OCI-LY7 (cell line): ENCODE data around the gene GFY. TPM values are rescaled to one million over a fixed set of nuclear protein-coding genes. Genes with fewer than 3 reads are reported as not detected.
"Not testable (repeated sequence)": the region's sequence is repeated elsewhere in the genome, so short reads cannot be mapped to it uniquely, and the experiment has no call there.

Source experiments
- BruUV-seq: library from RNA; stranded (reverse); fragments of 400-500 nt; replicated peaks from 2 replicates; lab custom pipeline; 2021; lab: Mats Ljungman, UMichigan
- CTCF ChIA-PET: fragments of 300-600 bp; sonication (Branson Sonifier 250); formaldehyde crosslinking; loops from one replicate; lab custom pipeline; 2022; ENCODE audit warnings: antibody characterized with exemption; ENCODE audit not compliant: unreplicated experiment; lab: Charles Lee
- POLR2A ChIA-PET: fragments of 300-600 bp; sonication (Branson Sonifier 250); formaldehyde crosslinking; loops from one replicate; lab custom pipeline; 2022; ENCODE audit warnings: antibody characterized with exemption; lab: Charles Lee
- DNase-seq: peaks from one replicate; pipeline ENCODE4 v3.0.0-alpha.2; 2015; ENCODE audit warnings: low spot score
- H2AFZ ChIP-seq: fragments of 200-600 bp; sonication (generic), shearing (Covaris generic); 2 replicates; pipeline ENCODE4 v1.6.1; 2014; ENCODE audit warnings: mild to moderate bottlenecking, antibody characterized with exemption, low read length, moderate library complexity
- H3K27ac ChIP-seq: fragments of 200-600 bp; sonication (generic); 2 replicates; pipeline ENCODE4 v1.5.1; 2014; ENCODE audit warnings: mixed run types, low read depth, mild to moderate bottlenecking, moderate library complexity, low read length, inconsistent platforms; ENCODE audit not compliant: poor library complexity, severe bottlenecking
- H3K36me3 ChIP-seq: fragments of 200-600 bp; sonication (generic); 2 replicates; pipeline ENCODE4 v1.6.1; 2014; ENCODE audit warnings: mild to moderate bottlenecking, antibody characterized with exemption, low read length, moderate library complexity, mixed read lengths; ENCODE audit not compliant: insufficient read depth
- H3K4me1 ChIP-seq: fragments of 200-600 bp; sonication (generic); 2 replicates; pipeline ENCODE4 v1.5.1; 2014; ENCODE audit warnings: mild to moderate bottlenecking, low read length; ENCODE audit not compliant: insufficient read depth, poor library complexity, severe bottlenecking
- H3K4me2 ChIP-seq: fragments of 200-600 bp; sonication (generic); 2 replicates; pipeline ENCODE4 v1.6.1; 2014; ENCODE audit warnings: mild to moderate bottlenecking, low read length
- H3K4me3 ChIP-seq: fragments of 200-600 bp; sonication (generic); 2 replicates; pipeline ENCODE4 v1.5.1; 2014; ENCODE audit warnings: mild to moderate bottlenecking, low read depth, low read length; ENCODE audit not compliant: poor library complexity, severe bottlenecking
- H3K79me2 ChIP-seq: fragments of 200-600 bp; sonication (generic); 2 replicates; pipeline ENCODE4 v1.6.1; 2016; ENCODE audit warnings: low read depth, mild to moderate bottlenecking, low read length, moderate library complexity, mixed read lengths; ENCODE audit not compliant: insufficient read depth
- H3K9me2 ChIP-seq: fragments of 200-600 bp; sonication (generic); 2 replicates; pipeline ENCODE4 v1.6.1; 2016; ENCODE audit warnings: mild to moderate bottlenecking, low read length, mixed read lengths; ENCODE audit not compliant: insufficient read depth
- H3K9me3 ChIP-seq: fragments of 200-600 bp; sonication (generic); 2 replicates; pipeline ENCODE4 v1.6.1; 2014; ENCODE audit warnings: mild to moderate bottlenecking, mixed run types, low read length, mixed read lengths
- H4K20me1 ChIP-seq: fragments of 200-600 bp; sonication (generic); 2 replicates; pipeline ENCODE4 v1.6.1; 2014; ENCODE audit warnings: mild to moderate bottlenecking, antibody characterized with exemption, low read length, moderate library complexity, mixed read lengths; ENCODE audit not compliant: insufficient read depth
- EZH2phosphoT487 ChIP-seq: fragments of 200-600 bp; sonication (generic); IDR thresholded peaks from 2 replicates; pipeline ENCODE4 v1.6.1; 2018; ENCODE audit warnings: low read depth, borderline replicate concordance, mild to moderate bottlenecking, mixed run types, antibody characterized with exemption, low read length, moderate library complexity, mixed read lengths
- intact Hi-C: fragments of 100-400 bp; cut with micrococcal nuclease; formaldehyde crosslinking; loops from one replicate; pipeline ENCODE4 v1.10.0; 2022; ENCODE audit not compliant: unreplicated experiment
- total RNA-seq, 2 experiments: library from RNA; depleted of rRNA in 1 of 2; stranded (reverse); fragments of >200 nt in 1 of 2; shearing (Covaris generic) in 1 of 2; gene quantifications; 2 replicates each; pipeline ENCODE4 v1.2.3, GENCODE V29; 2014 to 2022
- TF ChIP-seq, protein P1 (sequence below): fragments of 200-600 bp; sonication (generic); conservative IDR thresholded peaks from 2 replicates; pipeline ENCODE4 v1.5.1; 2014; ENCODE audit warnings: mild to moderate bottlenecking, antibody characterized with exemption, low read length, moderate library complexity, mixed read lengths

The GFY gene
- total RNA-seq, 2 experiments from 2014 or later: not detected

DNA sequence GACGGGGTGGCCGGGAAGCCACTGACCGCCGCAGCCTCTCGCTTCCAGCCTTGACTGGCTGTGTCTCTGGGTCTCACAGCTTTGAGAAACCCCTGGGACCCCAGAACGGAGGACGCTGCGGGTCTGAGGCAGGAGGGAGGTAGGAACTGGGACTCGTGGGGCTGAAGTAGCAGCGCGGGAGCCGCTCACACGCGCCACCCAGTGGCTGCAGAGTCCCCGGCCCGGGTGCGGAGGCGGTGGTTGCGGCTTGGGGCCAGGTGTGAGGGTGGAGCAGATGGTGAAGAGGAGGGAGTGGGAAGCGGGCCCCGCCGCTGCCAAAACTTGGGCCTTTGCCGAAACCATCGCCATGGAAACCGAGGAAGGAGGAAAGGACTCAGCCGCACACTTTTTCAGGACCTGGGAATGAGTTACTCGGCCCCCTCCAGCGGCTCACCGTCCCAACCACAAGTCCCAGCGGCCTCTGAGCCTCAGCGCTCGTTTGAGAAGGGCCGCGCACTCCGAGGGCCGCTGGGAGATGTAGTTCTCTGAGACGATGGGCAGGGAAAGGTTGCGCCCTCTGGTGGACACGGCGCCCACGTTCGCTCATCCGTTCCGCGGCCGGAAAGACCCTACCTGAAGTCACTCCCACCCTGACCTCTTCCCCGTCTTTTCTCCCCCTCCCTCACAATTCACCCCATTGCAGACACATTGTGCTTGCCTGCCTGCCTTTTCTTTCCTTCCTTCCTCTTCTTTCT lies 18.3 kb downstream of the GFY start:
- Histone ChIP-seq H3K4me2 (peak overlapping the region; percentile 91), H3K9me2 (no peaks in the 10 kb centered on the region), H3K4me3 (peak overlapping the region; percentile 71), H3K79me2 (no peaks in the 10 kb centered on the region), H2AFZ (peak overlapping the region; percentile 92), H4K20me1 (no peaks in the 10 kb centered on the region), H3K36me3 (peaks cover 22% of the 10 kb centered on the region), H3K27ac (peak overlapping the region; percentile 61), H3K9me3 (no peaks in the 10 kb centered on the region), H3K4me1 (peaks cover 6% of the 10 kb centered on the region)
- ChIA-PET CTCF (no interaction called here), POLR2A (interaction anchor here (0.5 to 0.9 kb wide), 3 partner anchors 8 to 137 kb away, joined by 3 to 7 read pairs (median 4); partner anchors contain the start of gene PIH1D1)
- DNase-seq: peak; percentile 97
- TF ChIP-seq EZH2phosphoT487: no peak
- TF ChIP-seq, protein P1, sequence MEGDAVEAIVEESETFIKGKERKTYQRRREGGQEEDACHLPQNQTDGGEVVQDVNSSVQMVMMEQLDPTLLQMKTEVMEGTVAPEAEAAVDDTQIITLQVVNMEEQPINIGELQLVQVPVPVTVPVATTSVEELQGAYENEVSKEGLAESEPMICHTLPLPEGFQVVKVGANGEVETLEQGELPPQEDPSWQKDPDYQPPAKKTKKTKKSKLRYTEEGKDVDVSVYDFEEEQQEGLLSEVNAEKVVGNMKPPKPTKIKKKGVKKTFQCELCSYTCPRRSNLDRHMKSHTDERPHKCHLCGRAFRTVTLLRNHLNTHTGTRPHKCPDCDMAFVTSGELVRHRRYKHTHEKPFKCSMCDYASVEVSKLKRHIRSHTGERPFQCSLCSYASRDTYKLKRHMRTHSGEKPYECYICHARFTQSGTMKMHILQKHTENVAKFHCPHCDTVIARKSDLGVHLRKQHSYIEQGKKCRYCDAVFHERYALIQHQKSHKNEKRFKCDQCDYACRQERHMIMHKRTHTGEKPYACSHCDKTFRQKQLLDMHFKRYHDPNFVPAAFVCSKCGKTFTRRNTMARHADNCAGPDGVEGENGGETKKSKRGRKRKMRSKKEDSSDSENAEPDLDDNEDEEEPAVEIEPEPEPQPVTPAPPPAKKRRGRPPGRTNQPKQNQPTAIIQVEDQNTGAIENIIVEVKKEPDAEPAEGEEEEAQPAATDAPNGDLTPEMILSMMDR: peak; percentile 89
- BruUV-seq: no TSS peak
- intact Hi-C loops: loop anchor here (1.0 to 10.0 kb wide), 5 partner anchors 51 to 217 kb away; partner anchors contain the start of gene CD37

DNA sequence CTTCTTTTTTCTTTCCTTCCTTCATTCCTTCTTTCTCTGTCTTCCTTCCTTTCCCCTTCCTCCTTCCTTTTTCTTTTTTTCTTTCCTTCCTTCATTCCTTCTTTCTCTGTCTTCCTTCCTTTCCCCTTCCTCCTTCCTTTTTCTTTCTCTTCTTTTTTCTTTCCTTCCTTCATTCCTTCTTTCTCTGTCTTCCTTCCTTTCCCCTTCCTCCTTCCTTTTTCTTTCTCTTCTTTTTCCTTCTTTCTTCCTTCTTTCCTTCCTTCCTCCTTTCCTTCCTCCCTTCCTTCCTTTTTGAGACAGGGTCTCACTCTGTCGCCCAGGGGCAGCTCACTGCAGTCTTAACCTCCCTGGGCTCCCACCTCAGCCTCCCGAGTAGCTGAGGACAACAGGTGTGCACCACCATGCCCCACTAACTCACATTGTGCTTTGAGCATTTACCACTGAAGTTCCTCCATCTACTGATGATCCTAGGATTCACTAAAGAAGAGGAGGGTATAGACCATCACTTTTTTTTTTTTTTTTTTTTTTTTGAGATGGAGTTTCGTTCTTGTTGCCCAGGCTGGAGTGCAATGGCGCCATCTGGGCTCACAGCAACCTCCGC lies 19.0 kb downstream of the GFY start:
- Histone ChIP-seq H3K36me3 (peaks cover 29% of the 10 kb centered on the region), H3K4me2 (0 out of 2 replicates have a peak overlapping the region, but pooled peaks have one; percentile 19)
- H2AFZ ChIP-seq, CTCF ChIA-PET, H4K20me1 ChIP-seq, H3K4me1 ChIP-seq, H3K79me2 ChIP-seq, BruUV-seq, H3K9me3 ChIP-seq, DNase-seq, H3K27ac ChIP-seq, H3K4me3 ChIP-seq, H3K9me2 ChIP-seq: not testable (repeated sequence)
- intact Hi-C loops: loop anchor here (10.0 kb wide), 1 partner anchor 109 kb away; the partner anchor contains the start of gene CD37
- POLR2A ChIA-PET: interaction anchor here (0.6 kb wide), 1 partner anchor 9 kb away, joined by 7 read pairs; no protein-coding TSS in a partner anchor

DNA sequence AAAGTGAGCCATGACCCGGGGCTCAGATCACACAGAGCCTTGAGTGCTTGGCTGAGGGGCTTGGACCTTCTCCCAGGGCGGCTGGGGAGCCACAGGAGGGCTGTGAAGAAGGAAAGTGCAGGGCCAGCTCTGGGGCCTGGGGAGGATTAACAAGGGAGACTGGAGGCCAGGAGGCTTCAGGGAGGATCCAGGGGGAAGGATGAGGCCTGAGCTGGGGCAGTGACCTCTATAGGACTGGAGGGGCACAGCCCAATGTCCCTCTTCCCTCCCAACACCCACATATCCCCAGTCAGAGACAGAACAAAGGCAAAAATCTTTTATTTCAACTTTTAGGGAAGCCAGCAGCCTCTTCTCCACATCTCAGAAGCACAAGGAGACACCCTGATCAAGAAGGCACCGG lies 20.8 kb downstream of the GFY start:
- Histone ChIP-seq H3K4me3 (no peak overlapping the region), H3K9me2 (no peaks in the 10 kb centered on the region), H3K4me1 (peaks cover 15% of the 10 kb centered on the region), H3K9me3 (no peaks in the 10 kb centered on the region), H3K27ac (no peak overlapping the region), H3K4me2 (no peak overlapping the region), H4K20me1 (no peaks in the 10 kb centered on the region), H3K79me2 (peaks cover 11% of the 10 kb centered on the region), H2AFZ (no peak overlapping the region), H3K36me3 (peaks cover 43% of the 10 kb centered on the region)
- ChIA-PET CTCF (interaction anchor here (0.6 kb wide), 1 partner anchor 52 kb away, joined by 3 read pairs; no protein-coding TSS in a partner anchor), POLR2A (interaction anchor here (0.6 kb wide), 1 partner anchor 347 kb away, joined by 5 read pairs; no protein-coding TSS in a partner anchor)
- intact Hi-C loops: loop anchor here (10.0 kb wide), 1 partner anchor 111 kb away; the partner anchor contains the start of gene CD37
- TF ChIP-seq, protein P1: no peak
- no peak for TF ChIP-seq EZH2phosphoT487
- DNase-seq: no peak
- BruUV-seq: no TSS peak
